Kidney glomerular epithelial cell (primary cell): ENCODE measurements around the gene IFI30.
"Not testable (repeated sequence)": the region's sequence is repeated elsewhere in the genome, so short reads cannot be mapped to it uniquely, and the experiment has no call there.

Experiments
- DNase-seq: peaks from one replicate; lab custom pipeline; 2025; lab: John Stamatoyannopoulos, UW

IFI30 gene

GRCh38 chr19:18203408-18203862 lies 29.8 kb downstream of the IFI30 start:
- no peak for DNase-seq

- peak; percentile 100 for DNase-seq
Observed at GRCh38 chr19:18203863-18204393, 30.3 kb downstream of the IFI30 start, which contains the start of gene RAB3A. TSS of gene RAB3A (minus strand) at chr19:18204042. CDS start at chr19:18202740, 1,302 bp downstream.

DNA sequence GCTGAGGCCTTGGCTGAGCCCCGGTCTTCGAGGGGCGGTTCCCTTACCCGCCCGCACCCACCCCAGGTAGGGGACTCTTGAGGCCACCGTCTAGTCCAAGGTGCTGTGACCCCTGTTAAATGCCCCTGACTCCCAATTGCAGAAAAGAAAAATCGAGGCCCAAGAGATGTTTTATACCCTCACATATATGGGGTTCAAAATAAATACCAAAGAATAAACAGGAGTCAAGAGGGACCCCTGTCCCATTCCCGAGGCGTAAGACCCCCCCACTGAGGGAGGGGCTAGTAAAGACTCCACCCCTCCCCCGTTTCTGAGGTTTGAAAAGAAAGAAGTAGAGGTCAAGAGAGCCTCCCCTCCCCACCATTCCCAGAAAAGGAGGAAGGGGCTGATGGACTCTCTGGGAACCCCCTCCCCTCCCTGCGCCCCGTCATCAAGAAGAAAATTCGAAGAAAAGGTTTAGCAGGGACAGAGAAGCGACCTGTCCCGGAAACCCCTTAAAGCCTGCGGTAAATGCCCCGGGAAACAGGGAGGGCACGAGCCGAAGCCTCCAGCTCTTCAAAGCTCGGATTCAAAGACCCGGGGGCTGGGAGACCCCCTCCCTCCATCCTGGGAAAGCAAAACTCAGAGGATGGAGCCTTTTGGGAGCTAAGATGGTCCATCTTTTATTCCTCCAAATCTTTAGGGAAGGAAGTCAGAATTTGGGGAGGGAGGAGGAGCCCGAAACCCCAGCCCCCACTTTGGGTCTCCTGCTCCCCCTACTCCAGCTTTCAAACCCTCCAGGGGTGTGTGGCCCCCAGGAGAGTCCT lies 31.0 kb downstream of the IFI30 start:
- DNase-seq: no peak

DNA sequence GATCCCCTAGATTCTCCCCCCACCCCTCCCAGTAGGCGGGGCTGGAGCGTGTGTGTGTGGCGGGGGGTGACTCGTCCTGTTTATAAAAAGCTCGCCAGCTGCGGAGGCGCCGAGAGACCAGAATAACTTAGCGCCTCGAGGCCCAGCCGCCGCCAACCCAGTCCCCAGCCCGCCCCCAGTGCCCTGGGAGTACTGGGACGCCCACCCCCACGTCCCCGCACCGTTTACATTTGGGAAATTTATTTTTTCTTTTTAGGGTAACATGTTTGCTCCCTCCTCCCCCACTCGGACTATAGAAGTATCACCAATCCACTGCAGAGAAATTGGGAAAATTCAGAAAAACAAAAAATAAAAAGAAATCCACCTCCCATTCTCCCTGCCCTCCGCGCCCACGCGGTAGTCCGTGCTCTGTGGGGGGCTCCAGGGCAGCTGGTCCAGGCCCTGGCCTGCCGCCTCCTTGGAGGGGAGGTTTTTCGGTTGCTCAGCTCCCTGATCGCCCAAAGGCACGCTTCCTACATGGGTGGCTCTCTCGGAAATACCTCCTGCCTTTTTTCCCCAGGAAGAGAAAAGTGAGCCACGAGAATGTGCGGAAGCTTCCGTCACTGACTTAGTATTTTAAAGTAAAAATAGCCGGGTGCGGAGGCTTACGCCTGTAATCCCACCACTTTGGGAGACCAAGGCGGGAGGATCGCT lies 31.7 kb downstream of the IFI30 start:
- no peak for DNase-seq

DNA sequence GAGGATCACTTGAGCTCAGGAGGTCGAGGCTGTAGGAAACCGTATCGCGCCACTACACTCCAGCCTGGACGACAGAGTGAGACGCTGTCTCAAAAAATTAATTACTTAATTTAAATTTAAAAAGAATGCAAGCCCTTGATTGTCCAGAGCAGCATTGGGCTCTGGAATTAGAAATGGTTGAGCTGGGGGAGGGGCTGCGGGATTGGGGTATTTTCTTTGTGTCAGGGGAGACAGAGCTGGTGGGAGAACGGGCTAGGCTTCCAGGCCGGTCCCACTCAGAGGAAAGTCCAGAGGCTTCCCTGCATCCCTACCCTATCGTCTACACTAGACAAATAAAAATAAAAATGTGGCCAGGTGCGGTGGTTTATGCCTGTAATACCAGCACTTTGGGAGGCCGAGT lies 32.4 kb downstream of the IFI30 start:
- DNase-seq: no peak

DNA sequence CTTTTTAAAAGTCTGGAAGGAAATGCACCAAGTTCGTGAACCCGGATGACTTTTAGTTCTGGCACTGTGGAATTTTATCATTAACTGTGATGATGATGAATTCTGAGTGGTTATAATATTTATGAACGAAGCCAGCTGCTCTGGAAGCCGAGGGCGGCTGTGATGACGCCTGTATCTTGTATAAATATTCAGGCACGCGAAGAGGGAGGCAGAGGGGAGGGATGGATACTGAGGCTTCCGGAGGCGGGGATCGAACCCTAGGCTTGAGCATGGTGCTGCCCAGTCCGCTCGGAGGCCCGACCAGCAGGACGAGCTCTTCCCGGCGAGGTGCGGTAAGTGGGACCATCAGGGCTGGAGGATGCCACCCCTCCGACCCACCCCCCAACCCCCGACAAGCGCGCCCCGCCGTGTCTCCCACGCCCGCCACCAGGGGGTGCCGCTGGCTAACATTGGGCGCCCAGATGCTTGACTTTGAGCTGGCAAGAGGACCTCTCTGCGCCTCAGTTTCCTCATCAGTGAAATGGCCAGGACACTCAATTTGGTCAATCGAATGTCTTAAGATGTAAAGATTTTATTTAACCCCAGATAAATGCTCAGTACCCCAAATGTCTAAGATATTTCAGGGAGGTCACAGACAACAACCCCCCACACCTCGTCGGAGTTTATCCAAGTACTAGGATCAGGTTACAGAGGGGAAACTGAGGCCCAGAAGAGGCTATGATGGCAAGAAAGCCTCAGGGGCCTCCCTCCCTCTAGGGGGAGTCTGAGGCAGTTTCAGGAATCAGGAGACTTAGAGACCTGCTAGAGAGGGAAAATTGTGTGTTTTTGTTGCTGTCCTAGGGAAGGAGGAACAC lies 34.7 kb downstream of the IFI30 start:
- DNase-seq: no peak

DNA sequence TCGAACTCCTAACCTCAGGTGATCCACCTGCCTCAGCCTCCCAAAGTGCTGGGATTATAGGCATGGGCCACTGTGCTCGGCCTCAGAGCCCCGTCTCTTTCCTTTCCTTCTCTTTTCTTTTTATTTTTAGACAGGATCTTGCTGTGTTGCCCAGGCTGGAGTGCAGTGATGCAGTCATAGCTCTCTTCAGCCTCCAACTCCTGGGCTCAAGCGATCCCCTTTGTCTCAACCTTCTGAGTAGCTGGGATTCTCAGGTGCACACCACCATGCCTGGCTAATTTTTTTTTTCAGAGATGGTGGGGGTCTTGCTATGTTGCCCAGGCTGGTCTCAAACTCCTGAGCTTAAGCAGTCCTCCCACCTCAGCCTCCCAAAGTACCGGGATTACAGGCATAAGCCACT lies 36.3 kb downstream of the IFI30 start:
- not testable (repeated sequence) for DNase-seq

- no peak for DNase-seq
Observed at GRCh38 chr19:18211683-18212082, 38.1 kb downstream of the IFI30 start.

DNA sequence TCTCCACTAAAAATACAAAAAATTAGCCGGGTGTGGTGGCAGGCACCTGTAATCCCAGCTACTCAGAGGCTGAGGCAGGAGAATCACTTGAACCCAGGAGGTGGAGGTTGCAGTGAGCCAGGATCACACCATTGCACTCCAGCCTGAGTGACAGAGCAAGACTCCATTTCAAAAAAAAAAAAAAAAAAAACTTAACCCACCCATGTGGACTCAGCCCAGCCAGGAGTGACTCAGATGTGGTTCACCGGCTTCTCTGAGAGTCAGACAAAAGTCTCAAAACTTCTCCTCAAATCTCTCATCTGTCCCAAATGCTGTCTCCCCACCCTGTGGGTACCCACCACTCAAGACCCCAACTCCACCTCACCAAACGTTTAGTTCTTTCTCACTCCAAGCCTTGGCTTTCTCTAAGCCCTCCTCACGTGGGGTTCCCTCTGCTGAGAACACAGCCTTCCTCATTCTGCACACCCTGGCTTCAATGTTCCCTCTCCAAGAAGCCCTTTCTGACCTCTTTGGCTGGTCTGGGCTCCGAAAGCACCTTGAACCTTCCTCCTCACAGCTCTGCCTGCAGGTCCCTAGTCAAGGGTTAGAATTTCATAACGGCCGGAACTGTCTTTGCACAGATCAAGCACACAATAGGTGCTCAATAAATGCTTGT lies 41.3 kb downstream of the IFI30 start:
- no peak for DNase-seq

- no peak for DNase-seq
Observed at GRCh38 chr19:18216789-18217188, 43.2 kb downstream of the IFI30 start.

DNA sequence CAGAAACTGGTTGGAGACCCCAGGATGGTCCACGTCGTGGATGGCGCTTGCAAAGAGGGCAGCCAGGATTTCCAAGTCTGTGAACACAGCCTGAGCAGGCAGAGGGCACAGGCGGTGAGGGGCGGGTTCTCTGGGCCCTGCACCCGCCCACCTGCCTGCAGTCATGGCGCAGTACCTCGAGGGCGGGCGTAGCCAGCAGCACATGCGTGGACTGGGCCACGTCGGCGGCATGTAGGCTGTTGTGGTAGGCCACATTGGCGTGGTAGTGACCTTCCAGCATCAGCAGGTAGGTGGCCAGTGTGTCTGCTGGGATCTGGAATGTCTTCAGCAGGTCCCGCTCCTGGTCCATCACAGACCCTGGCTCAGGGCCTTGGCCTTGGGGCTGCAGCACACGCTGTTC lies 44.5 kb downstream of the IFI30 start:
- no peak for DNase-seq

DNA sequence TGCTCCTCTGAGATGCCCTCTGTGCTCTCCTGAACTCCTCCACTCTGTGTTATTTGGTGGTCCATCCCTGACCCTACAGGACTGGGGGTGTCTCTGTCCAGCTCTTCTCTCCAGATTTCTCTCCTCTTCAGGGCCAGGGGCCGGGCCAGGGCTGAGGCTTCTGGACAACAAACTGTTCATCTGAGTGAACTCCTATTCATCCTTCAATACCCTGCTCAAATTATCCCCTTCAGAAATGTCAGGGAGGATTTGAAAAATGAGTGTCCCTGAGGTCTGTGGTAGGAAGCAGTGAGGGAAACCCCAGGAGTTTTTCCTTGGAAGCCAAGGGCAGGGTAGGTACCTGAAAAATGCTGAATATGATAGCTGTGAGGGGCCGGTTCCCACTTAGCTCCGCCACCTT lies 45.0 kb downstream of the IFI30 start:
- DNase-seq: no peak

GRCh38 chr19:18219911-18220631 lies 46.5 kb downstream of the IFI30 start:
- DNase-seq: no peak

GRCh38 chr19:18220632-18221275 lies 47.1 kb downstream of the IFI30 start:
- no peak for DNase-seq

GRCh38 chr19:18221815-18222725 lies 48.5 kb downstream of the IFI30 start:
- no peak for DNase-seq

GRCh38 chr19:18223860-18224524 lies 50.4 kb downstream of the IFI30 start:
- DNase-seq: no peak

- DNase-seq: peak; percentile 86
Observed at GRCh38 chr19:18224525-18225354, 51.1 kb downstream of the IFI30 start.

- no peak for DNase-seq
Observed at GRCh38 chr19:18225355-18225701, 51.7 kb downstream of the IFI30 start.
